ENCODE measurements around the gene WDR27. TPM values are rescaled to one million over a fixed set of nuclear protein-coding genes. Genes with fewer than 3 reads are reported as not detected.
"Not testable (repeated sequence)": the region's sequence is repeated elsewhere in the genome, so short reads cannot be mapped to it uniquely, and the experiment has no call there.

WDR27 gene
- total RNA-seq, 5 donors from 2014 or later (not counting 1 experiment from before 2014, with no cell fraction given) = 39.7 to 71.5 (median 52.5) TPM

DNA sequence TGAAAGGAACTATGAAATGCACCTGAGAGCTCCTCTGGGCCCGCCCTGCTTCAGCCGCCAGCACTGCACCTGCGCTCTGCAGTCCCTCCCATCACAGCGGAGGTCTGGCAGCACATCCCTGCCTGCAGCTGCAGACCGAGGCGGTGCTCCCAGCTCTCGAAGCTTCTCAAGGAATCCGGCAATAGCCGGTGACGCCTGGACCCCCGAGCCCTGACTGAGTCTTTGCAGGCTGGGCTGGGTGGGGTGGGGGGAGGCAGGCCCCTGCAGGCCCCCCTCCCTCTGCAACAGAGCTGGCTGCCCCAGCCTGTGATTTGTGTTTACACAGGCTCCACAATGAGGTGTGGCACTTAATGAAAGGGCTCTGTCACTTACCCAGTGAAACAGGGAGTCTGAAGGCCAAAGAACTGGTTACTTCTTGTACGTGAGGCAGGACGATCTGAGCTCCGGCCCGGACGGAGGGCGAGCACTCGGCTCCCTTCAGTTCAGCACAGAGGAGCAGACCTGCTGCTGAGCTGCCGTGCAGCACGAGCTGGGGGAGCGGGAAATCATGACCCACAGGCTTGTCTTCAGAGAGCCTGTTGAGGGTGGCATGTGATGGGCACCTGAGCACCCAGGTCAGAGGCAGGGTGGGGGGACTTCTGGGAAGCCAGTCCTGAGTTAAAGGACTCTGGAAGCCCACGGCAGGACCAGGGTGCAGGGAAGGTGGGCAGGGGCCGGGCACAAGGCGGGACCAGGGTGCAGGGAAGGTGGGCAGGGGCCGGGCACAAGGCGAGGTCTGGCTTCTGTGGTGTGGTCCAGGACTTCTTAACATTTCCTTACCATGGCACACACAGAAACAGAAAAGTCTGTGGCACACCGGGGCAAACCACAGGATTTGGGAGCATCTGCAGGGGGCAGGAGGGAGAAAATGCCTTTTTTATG lies 255.9 kb downstream of the WDR27 start:
- Histone ChIP-seq H3K27me3 (replicated peaks in 1 of 2; ENCODE audit: control insufficient read depth in 2 of 2, extremely low read depth in 1 of 2, insufficient read depth in 2 of 2, low read length in 1 of 2) (peaks cover 0 to 17% of the 10 kb centered on the region in 2 experiments), H3K27ac (ENCODE audit: low read length) (no peak overlapping the region), H3K4me3 (ENCODE audit: control insufficient read depth in 1 of 2, extremely low read depth in 1 of 2, low read length in 1 of 2) (no peak overlapping the region), H3K4me1 (ENCODE audit: control insufficient read depth in 1 of 2, extremely low read depth in 1 of 2, insufficient read depth in 2 of 2, low read length in 2 of 2) (no peaks in the 10 kb centered on the region), H3K36me3 (ENCODE audit: control insufficient read depth in 2 of 2, extremely low read depth in 1 of 2, insufficient read depth in 1 of 2, low read length in 1 of 2) (no peaks in the 10 kb centered on the region), H3K9me3 (no peaks in the 10 kb centered on the region)
- Mint-ChIP-seq H3K9me3 (no peaks in the 10 kb centered on the region), H3K36me3 (no peaks in the 10 kb centered on the region), H3K4me3 (no peak overlapping the region), H3K27ac (no peak overlapping the region), H3K27me3 (peaks cover 8 to 14% of the 10 kb centered on the region in 2 donors), H3K4me1 (no peaks in the 10 kb centered on the region)
- DNase-seq (no peak), ATAC-seq (replicated peaks in 1 of 4) (no peak)
- POLR2A ChIA-PET = no interaction called here
- WGBS (ENCODE audit: insufficient coverage) = 91% methylated on average over 18 of the region's 27 CpGs
- CTCF ChIA-PET = interaction anchor here in 1 of 2 donors (1.3 kb wide), 1 partner anchor 10 kb away, joined by 3 read pairs; no protein-coding TSS in a partner anchor

DNA sequence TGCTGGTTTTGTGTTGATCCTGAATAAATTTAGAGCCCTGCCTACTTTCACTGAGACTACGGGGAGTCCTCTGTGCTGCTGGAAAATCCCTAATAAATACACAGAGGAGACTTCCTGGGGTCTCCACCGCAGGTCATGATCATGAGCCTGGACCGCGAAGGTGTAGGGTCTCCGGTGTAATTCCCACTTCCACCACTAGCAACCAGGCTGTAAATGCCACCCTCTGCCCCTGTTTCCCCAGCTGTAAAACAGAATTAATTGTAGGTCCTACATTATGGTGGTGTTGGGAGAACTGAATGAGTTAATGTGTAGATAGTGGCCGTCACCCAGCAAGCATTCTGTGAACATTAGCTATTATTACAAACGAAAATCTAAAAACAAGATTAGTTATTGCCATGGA lies 256.6 kb downstream of the WDR27 start:
- Mint-ChIP-seq H3K9me3 (no peaks in the 10 kb centered on the region), H3K4me1 (no peaks in the 10 kb centered on the region), H3K4me3 (no peak overlapping the region), H3K27me3 (peaks cover 8 to 16% of the 10 kb centered on the region in 2 donors), H3K27ac (no peak overlapping the region), H3K36me3 (no peaks in the 10 kb centered on the region)
- Histone ChIP-seq H3K27me3 (replicated peaks in 1 of 2; ENCODE audit: control insufficient read depth in 2 of 2, extremely low read depth in 1 of 2, insufficient read depth in 2 of 2, low read length in 1 of 2) (peaks cover 0 to 17% of the 10 kb centered on the region in 2 experiments), H3K36me3 (ENCODE audit: control insufficient read depth in 2 of 2, extremely low read depth in 1 of 2, insufficient read depth in 1 of 2, low read length in 1 of 2) (no peaks in the 10 kb centered on the region), H3K4me3 (ENCODE audit: control insufficient read depth in 1 of 2, extremely low read depth in 1 of 2, low read length in 1 of 2) (no peak overlapping the region), H3K9me3 (no peaks in the 10 kb centered on the region), H3K4me1 (ENCODE audit: control insufficient read depth in 1 of 2, extremely low read depth in 1 of 2, insufficient read depth in 2 of 2, low read length in 2 of 2) (no peaks in the 10 kb centered on the region), H3K27ac (ENCODE audit: low read length) (no peak overlapping the region)
- DNase-seq (no peak), ATAC-seq (replicated peaks in 1 of 4) (no peak)
- 92% methylated on average over 1 of the region's 7 CpGs for WGBS (ENCODE audit: insufficient coverage)
- ChIA-PET POLR2A (no interaction called here), CTCF (interaction anchor here in 1 of 2 donors (1.3 kb wide), 1 partner anchor 9 kb away, joined by 3 read pairs; no protein-coding TSS in a partner anchor)

DNA sequence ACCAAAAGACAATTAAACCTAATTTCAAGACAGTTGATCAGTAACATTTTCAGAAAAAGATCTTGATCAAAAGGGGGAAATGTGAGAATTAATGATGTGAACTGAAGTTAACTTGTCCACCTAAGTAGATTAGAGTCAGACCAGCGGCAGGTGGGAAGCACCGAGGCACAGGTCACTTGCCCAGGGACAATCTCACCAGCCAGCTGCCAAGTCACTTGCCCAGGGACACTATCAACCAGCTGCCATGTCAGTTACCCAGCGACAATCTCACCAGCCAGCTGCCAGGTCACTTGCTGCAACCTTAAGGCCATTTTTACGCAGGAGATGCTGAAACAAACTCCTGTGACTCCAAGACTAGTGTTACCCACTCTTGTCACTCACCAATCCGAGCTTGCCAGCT lies 260.5 kb downstream of the WDR27 start:
- Histone ChIP-seq H3K36me3 (ENCODE audit: control insufficient read depth in 2 of 2, extremely low read depth in 1 of 2, insufficient read depth in 1 of 2, low read length in 1 of 2) (no peaks in the 10 kb centered on the region), H3K27me3 (replicated peaks in 1 of 2; ENCODE audit: control insufficient read depth in 2 of 2, extremely low read depth in 1 of 2, insufficient read depth in 2 of 2, low read length in 1 of 2) (peaks cover 0 to 13% of the 10 kb centered on the region in 2 experiments), H3K4me1 (ENCODE audit: control insufficient read depth in 1 of 2, extremely low read depth in 1 of 2, insufficient read depth in 2 of 2, low read length in 2 of 2) (no peaks in the 10 kb centered on the region), H3K4me3 (ENCODE audit: control insufficient read depth in 1 of 2, extremely low read depth in 1 of 2, low read length in 1 of 2) (no peak overlapping the region), H3K27ac (ENCODE audit: low read length) (no peak overlapping the region), H3K9me3 (no peaks in the 10 kb centered on the region)
- no peak overlapping the region for H3K4me3 Mint-ChIP-seq
- no peak for DNase-seq
- ChIA-PET CTCF (no interaction called here), POLR2A (no interaction called here)
- peaks cover 8 to 16% of the 10 kb centered on the region in 2 donors for H3K27me3 Mint-ChIP-seq
- peaks cover 0 to 3% (median 0%) of the 10 kb centered on the region in 3 donors for H3K9me3 Mint-ChIP-seq
- ATAC-seq (replicated peaks in 1 of 4) = no peak
- H3K36me3 Mint-ChIP-seq = no peaks in the 10 kb centered on the region
- H3K4me1 Mint-ChIP-seq = no peaks in the 10 kb centered on the region
- WGBS (ENCODE audit: insufficient coverage) = 73% methylated on average over 5 of the region's 5 CpGs
- no peak overlapping the region for H3K27ac Mint-ChIP-seq

DNA sequence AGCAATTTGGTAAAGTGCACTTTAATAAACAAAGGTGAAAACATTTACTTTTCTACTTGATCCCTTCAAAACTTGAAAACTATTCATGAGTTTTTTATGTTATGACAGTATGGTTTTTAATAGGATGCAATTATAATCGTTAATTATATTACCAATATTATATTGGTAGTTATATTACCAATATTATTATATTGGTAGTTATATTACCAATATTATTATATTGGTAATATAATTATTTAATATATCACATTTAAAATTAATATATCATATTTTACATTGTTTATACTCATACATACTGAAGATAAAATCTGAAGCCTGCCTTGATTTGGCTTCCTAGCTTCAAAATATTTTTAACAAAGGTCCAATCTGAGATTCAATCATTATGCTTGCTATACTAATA lies 262.1 kb downstream of the WDR27 start:
- no peak overlapping the region for H3K4me3 ChIP-seq (ENCODE audit: control insufficient read depth in 1 of 2, extremely low read depth in 1 of 2, low read length in 1 of 2)
- no peaks in the 10 kb centered on the region for H3K4me1 Mint-ChIP-seq
- no peaks in the 10 kb centered on the region for H3K36me3 ChIP-seq (ENCODE audit: control insufficient read depth in 2 of 2, extremely low read depth in 1 of 2, insufficient read depth in 1 of 2, low read length in 1 of 2)
- H3K27ac ChIP-seq (ENCODE audit: low read length) = no peak overlapping the region
- H3K9me3 ChIP-seq = no peaks in the 10 kb centered on the region
- ATAC-seq (replicated peaks in 1 of 4) (no peak), DNase-seq (no peak)
- POLR2A ChIA-PET = no interaction called here
- H3K36me3 Mint-ChIP-seq = no peaks in the 10 kb centered on the region
- no peaks in the 10 kb centered on the region for H3K4me1 ChIP-seq (ENCODE audit: control insufficient read depth in 1 of 2, extremely low read depth in 1 of 2, insufficient read depth in 2 of 2, low read length in 2 of 2)
- WGBS (ENCODE audit: insufficient coverage) = no CpG with 5 or more reads among the region's 1 CpG
- no peak overlapping the region for H3K27ac Mint-ChIP-seq
- CTCF ChIA-PET = no interaction called here
- no peak overlapping the region for H3K4me3 Mint-ChIP-seq
- peaks cover 6 to 16% of the 10 kb centered on the region in 2 donors for H3K27me3 Mint-ChIP-seq
- H3K9me3 Mint-ChIP-seq = peaks cover 0 to 5% (median 3%) of the 10 kb centered on the region in 3 donors
- peaks cover 0 to 13% of the 10 kb centered on the region in 2 experiments for H3K27me3 ChIP-seq (replicated peaks in 1 of 2; ENCODE audit: control insufficient read depth in 2 of 2, extremely low read depth in 1 of 2, insufficient read depth in 2 of 2, low read length in 1 of 2)

- H3K4me1 ChIP-seq (ENCODE audit: control insufficient read depth in 1 of 2, extremely low read depth in 1 of 2, insufficient read depth in 2 of 2, low read length in 2 of 2); H3K9me3 ChIP-seq; H3K27me3 Mint-ChIP-seq; H3K4me3 Mint-ChIP-seq; DNase-seq; H3K4me3 ChIP-seq (ENCODE audit: control insufficient read depth in 1 of 2, extremely low read depth in 1 of 2, low read length in 1 of 2); H3K36me3 ChIP-seq (ENCODE audit: control insufficient read depth in 2 of 2, extremely low read depth in 1 of 2, insufficient read depth in 1 of 2, low read length in 1 of 2); H3K4me1 Mint-ChIP-seq; H3K27me3 ChIP-seq (replicated peaks in 1 of 2; ENCODE audit: control insufficient read depth in 2 of 2, extremely low read depth in 1 of 2, insufficient read depth in 2 of 2, low read length in 1 of 2); H3K36me3 Mint-ChIP-seq; CTCF ChIA-PET; H3K27ac Mint-ChIP-seq; H3K27ac ChIP-seq (ENCODE audit: low read length); ATAC-seq (replicated peaks in 1 of 4); POLR2A ChIA-PET: not testable (repeated sequence)
- peaks cover 18 to 49% (median 33%) of the 10 kb centered on the region in 3 donors for H3K9me3 Mint-ChIP-seq
Measured at GRCh38 chr6:169434554-169434953, 267.3 kb downstream of the WDR27 start.

DNA sequence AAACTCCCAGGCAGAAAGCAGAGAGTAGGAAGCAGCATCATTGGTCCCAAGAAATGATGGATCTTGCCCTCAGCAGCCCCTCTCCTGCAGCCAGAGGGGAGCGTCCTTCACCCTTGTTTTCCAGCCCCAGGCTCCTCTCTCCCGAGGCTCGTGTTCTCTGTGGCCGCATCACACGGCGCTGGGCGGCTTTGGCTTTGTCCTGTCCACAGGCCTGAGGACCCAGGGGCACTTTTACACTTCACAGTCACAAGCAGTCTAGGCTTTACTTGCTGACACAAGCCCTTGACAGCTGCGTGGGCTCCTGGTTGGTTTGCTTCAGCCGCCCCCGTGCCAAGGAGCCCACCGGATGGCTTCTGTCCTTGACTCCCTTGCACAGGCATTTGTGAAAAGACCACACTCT lies 272.8 kb downstream of the WDR27 start:
- 94% methylated on average over 11 of the region's 11 CpGs for WGBS (ENCODE audit: insufficient coverage)

More for the DNA sequence above, 272.8 kb downstream of the WDR27 start:
- no peaks in the 10 kb centered on the region for H3K4me1 Mint-ChIP-seq
- no peak overlapping the region for H3K27ac Mint-ChIP-seq
- H3K9me3 Mint-ChIP-seq = peaks cover 18 to 39% (median 26%) of the 10 kb centered on the region in 3 donors
- H3K4me1 ChIP-seq (ENCODE audit: control insufficient read depth in 1 of 2, extremely low read depth in 1 of 2, insufficient read depth in 2 of 2, low read length in 2 of 2) = no peaks in the 10 kb centered on the region
- ATAC-seq (replicated peaks in 1 of 4) (no peak), DNase-seq (no peak)
- no peaks in the 10 kb centered on the region for H3K27me3 Mint-ChIP-seq
- no peaks in the 10 kb centered on the region for H3K36me3 ChIP-seq (ENCODE audit: control insufficient read depth in 2 of 2, extremely low read depth in 1 of 2, insufficient read depth in 1 of 2, low read length in 1 of 2)
- H3K9me3 ChIP-seq = peaks cover 3% of the 10 kb centered on the region
- peaks cover 8% of the 10 kb centered on the region for H3K36me3 Mint-ChIP-seq
- CTCF ChIA-PET = no interaction called here
- POLR2A ChIA-PET = no interaction called here
- H3K4me3 Mint-ChIP-seq = no peak overlapping the region
- no peak overlapping the region for H3K27ac ChIP-seq (ENCODE audit: low read length)
- no peaks in the 10 kb centered on the region for H3K27me3 ChIP-seq (replicated peaks in 1 of 2; ENCODE audit: control insufficient read depth in 2 of 2, extremely low read depth in 1 of 2, insufficient read depth in 2 of 2, low read length in 1 of 2)
- no peak overlapping the region for H3K4me3 ChIP-seq (ENCODE audit: control insufficient read depth in 1 of 2, extremely low read depth in 1 of 2, low read length in 1 of 2)
